Neural cell (in vitro differentiated cells): ENCODE data around the gene CYP27A1. TPM values are rescaled to one million over a fixed set of nuclear protein-coding genes. Genes with fewer than 3 reads are reported as not detected.

Experiments used
- H2AFZ ChIP-seq: fragments of 200-600, 300-800 bp; sonication (generic), shearing (Covaris generic); 2 replicates; pipeline ENCODE4 v1.6.0; 2014; ENCODE audit warnings: low read depth, mild to moderate bottlenecking, antibody characterized with exemption, low read length, moderate library complexity
- H3F3A ChIP-seq: fragments of 200-600 bp; shearing (Covaris generic); 2 replicates; pipeline ENCODE4 v1.6.1; 2016; ENCODE audit warnings: mild to moderate bottlenecking, moderate library complexity, mixed read lengths, antibody characterized with exemption, low read length; ENCODE audit not compliant: insufficient read depth, poor library complexity, severe bottlenecking
- H3K27ac ChIP-seq: fragments of 200-600, 300-800 bp; sonication (generic), shearing (Covaris generic); 2 replicates; pipeline ENCODE4 v1.5.1; 2014; ENCODE audit warnings: mild to moderate bottlenecking, low read length, moderate library complexity
- H3K27me3 ChIP-seq: fragments of 300-800, 200-600 bp; sonication (generic), shearing (Covaris generic); 2 replicates; pipeline ENCODE4 v1.6.0; 2014; ENCODE audit warnings: mild to moderate bottlenecking, low read depth, low read length, moderate library complexity; ENCODE audit not compliant: insufficient read depth
- H3K36me3 ChIP-seq: fragments of 300-800, 200-600 bp; sonication (generic), shearing (Covaris generic); 2 replicates; pipeline ENCODE4 v1.5.1; 2014; ENCODE audit warnings: mild to moderate bottlenecking, antibody characterized with exemption, low read length, moderate library complexity; ENCODE audit not compliant: insufficient read depth
- H3K4me2 ChIP-seq: fragments of 300-800, 200-600 bp; sonication (generic), shearing (Covaris generic); 2 replicates; pipeline ENCODE4 v1.6.0; 2014; ENCODE audit warnings: mild to moderate bottlenecking, low read length
- H3K4me3 ChIP-seq: fragments of 300-800, 200-600 bp; sonication (generic), shearing (Covaris generic); 2 replicates; pipeline ENCODE4 v1.5.1; 2014; ENCODE audit warnings: mild to moderate bottlenecking, low read length, moderate library complexity
- H3K79me2 ChIP-seq: fragments of 200-600 bp; shearing (Covaris generic); replicated peaks from 2 replicates; pipeline ENCODE4 v1.6.0; 2014; ENCODE audit warnings: mild to moderate bottlenecking, low read length, moderate library complexity; ENCODE audit not compliant: insufficient read depth
- H3K9ac ChIP-seq: fragments of 300-800, 200-600 bp; sonication (generic), shearing (Covaris generic); 2 replicates; pipeline ENCODE4 v1.6.1; 2016; ENCODE audit warnings: mild to moderate bottlenecking, low read length, mixed read lengths
- H3K9me2 ChIP-seq: fragments of 200-600 bp; shearing (Covaris generic); 2 replicates; pipeline ENCODE4 v1.6.1; 2016; ENCODE audit warnings: mild to moderate bottlenecking, low read length, mixed read lengths; ENCODE audit not compliant: insufficient read depth
- H3K9me3 ChIP-seq: fragments of 200-600, 300-800 bp; sonication (generic), shearing (Covaris generic); 2 replicates; pipeline ENCODE4 v1.6.1; 2016; ENCODE audit warnings: mild to moderate bottlenecking, mixed run types, low read length, moderate library complexity, mixed read lengths
- H4K20me1 ChIP-seq: fragments of 200-600 bp; shearing (Covaris generic); 2 replicates; pipeline ENCODE4 v1.6.1; 2016; ENCODE audit warnings: mild to moderate bottlenecking, mixed run types; ENCODE audit not compliant: insufficient read depth
- CTCF ChIP-seq: fragments of 450-650 bp; IDR thresholded peaks from 2 replicates; pipeline ENCODE4 v1.5.1; 2014; ENCODE audit warnings: antibody characterized with exemption, mild to moderate bottlenecking, moderate library complexity; ENCODE audit not compliant: poor library complexity, severe bottlenecking
- EP300 ChIP-seq: fragments of 450-650 bp; conservative IDR thresholded peaks from 2 replicates; pipeline ENCODE4 v1.6.1; 2014; ENCODE audit warnings: antibody characterized with exemption, mild to moderate bottlenecking, moderate library complexity; ENCODE audit not compliant: poor library complexity, severe bottlenecking
- EZH2 ChIP-seq: fragments of 200-600, 300-800 bp; shearing (Covaris generic), sonication (generic); IDR thresholded peaks from 2 replicates; pipeline ENCODE4 v1.6.1; 2014; ENCODE audit warnings: antibody characterized with exemption, low read length, borderline replicate concordance, mild to moderate bottlenecking; ENCODE audit not compliant: insufficient read depth, poor library complexity, severe bottlenecking
- MXI1 ChIP-seq: fragments of 450-650 bp; conservative IDR thresholded peaks from 2 replicates; pipeline ENCODE4 v1.6.1; 2014; ENCODE audit warnings: antibody characterized with exemption, mild to moderate bottlenecking; ENCODE audit not compliant: poor library complexity, severe bottlenecking
- POLR2AphosphoS5 ChIP-seq: IDR thresholded peaks from 2 replicates; pipeline ENCODE4 v1.6.1; 2012
- RAD21 ChIP-seq: fragments of 450-650 bp; conservative IDR thresholded peaks from 2 replicates; pipeline ENCODE4 v1.6.1; 2014; ENCODE audit warnings: antibody characterized with exemption, mild to moderate bottlenecking, moderate library complexity
- REST ChIP-seq: IDR thresholded peaks from 2 replicates; pipeline ENCODE4 v1.6.1; 2012; ENCODE audit warnings: borderline replicate concordance
- SMC3 ChIP-seq: fragments of 450-650 bp; conservative IDR thresholded peaks from 2 replicates; pipeline ENCODE4 v1.6.1; 2014; ENCODE audit warnings: antibody characterized with exemption, mild to moderate bottlenecking, moderate library complexity; ENCODE audit not compliant: poor library complexity
- TAF1 ChIP-seq: IDR thresholded peaks from 2 replicates; pipeline ENCODE4 v1.6.1; 2012; ENCODE audit warnings: low read depth
- polyA plus RNA-seq: library from polyadenylated mRNA; depleted of rRNA; stranded (reverse); fragments of >200 nt; gene quantifications from 2 replicates; pipeline ENCODE4 v1.2.3, GENCODE V29; 2014

CYP27A1 gene
- polyA plus RNA-seq, 1 donor from 2014 or later: not detected

DNA sequence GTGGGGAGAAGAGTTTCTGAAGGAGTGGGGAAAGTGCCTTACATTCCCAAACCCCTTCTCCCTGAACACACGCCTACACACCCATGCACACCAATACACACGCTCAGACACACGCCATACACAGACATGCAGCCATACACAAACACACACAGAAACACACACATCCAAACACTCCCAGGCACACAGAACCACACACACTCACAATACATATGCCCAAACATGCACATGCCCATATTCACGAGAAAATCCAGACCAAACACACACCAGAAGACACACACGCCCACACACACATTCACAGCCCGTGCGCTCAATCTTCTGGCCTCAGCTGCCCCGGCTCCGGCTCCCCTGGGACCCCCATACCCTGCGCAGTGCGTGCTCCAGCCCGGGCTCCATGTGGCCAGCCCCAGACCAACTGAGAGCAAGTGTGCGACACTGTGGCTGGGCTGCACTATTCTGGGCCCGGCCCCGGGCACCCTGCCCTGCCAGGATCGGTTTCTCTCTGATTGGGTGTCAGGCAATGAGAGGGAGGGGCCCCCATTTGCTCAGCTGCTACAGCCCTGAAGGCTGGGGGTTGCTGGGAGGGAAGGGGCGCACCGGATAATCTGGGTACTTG is 49.5 kb downstream of the CYP27A1 start, which contains the start of gene PRKAG3:
TSS of gene PRKAG3 (minus strand) at position 426 of the 613 bp plus-strand sequence.
- Histone ChIP-seq H2AFZ (no peak within 1 kb of the TSS), H3K79me2 (no peaks in the 10 kb centered on the region), H3K36me3 (no peaks in the 10 kb centered on the region), H3F3A (no peaks in the 10 kb centered on the region), H4K20me1 (no peaks in the 10 kb centered on the region), H3K9me2 (no peaks in the 10 kb centered on the region), H3K9me3 (no peaks in the 10 kb centered on the region), H3K27me3 (peaks cover 7% of the 10 kb centered on the region), H3K9ac (no peak within 1 kb of the TSS), H3K4me2 (no peak within 1 kb of the TSS), H3K4me3 (no peak within 1 kb of the TSS), H3K27ac (no peak within 1 kb of the TSS)
- TF ChIP-seq SMC3 (no peak), CTCF (no peak), POLR2AphosphoS5 (no peak)

DNA sequence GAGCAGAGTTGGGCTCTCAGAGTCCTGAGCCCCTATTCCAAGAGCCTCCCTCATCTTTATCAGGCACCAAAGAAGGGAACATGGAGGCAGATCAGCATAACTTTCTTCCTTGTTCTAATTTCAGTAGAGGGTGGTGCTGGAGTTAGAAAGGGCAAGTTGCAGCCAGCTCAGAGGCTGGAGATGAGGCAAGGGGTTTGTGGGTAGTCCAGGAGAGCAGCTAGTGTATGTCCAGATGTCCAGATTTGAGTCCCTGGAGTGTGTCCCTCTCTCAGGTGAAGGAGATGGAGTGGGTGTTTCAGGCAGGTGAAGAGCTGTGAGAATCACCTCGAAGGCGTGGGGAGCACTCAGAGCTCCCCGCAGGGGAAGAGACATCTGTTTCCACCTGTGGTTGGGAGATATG is 50.1 kb downstream of the CYP27A1 start:
- Histone ChIP-seq H3K9me2 (no peaks in the 10 kb centered on the region), H3K36me3 (no peaks in the 10 kb centered on the region), H3K4me2 (no peak overlapping the region), H3K27ac (no peak overlapping the region), H3K9ac (no peak overlapping the region), H3F3A (no peaks in the 10 kb centered on the region), H2AFZ (no peak overlapping the region), H3K79me2 (no peaks in the 10 kb centered on the region), H3K27me3 (peaks cover 7% of the 10 kb centered on the region), H4K20me1 (no peaks in the 10 kb centered on the region), H3K4me3 (no peak overlapping the region), H3K9me3 (no peaks in the 10 kb centered on the region)
- TF ChIP-seq EP300: no peak
- no peak for TF ChIP-seq REST
- no peak for TF ChIP-seq POLR2AphosphoS5
- no peak for TF ChIP-seq RAD21
- TF ChIP-seq MXI1: no peak
- no peak for TF ChIP-seq TAF1
- no peak for TF ChIP-seq EZH2
- TF ChIP-seq CTCF: no peak
- TF ChIP-seq SMC3: no peak
